Measurements from ENCODE around the gene WDR86. TPM values are rescaled to one million over a fixed set of nuclear protein-coding genes. Genes with fewer than 3 reads are reported as not detected.

The WDR86 gene
- total and polyA plus RNA-seq, 2 of the 8 experiments (the other 6 are each of a cell fraction or from before 2014, with no cell fraction given): 12.7 to 15.8 TPM

- TF ChIP-seq, protein P1, sequence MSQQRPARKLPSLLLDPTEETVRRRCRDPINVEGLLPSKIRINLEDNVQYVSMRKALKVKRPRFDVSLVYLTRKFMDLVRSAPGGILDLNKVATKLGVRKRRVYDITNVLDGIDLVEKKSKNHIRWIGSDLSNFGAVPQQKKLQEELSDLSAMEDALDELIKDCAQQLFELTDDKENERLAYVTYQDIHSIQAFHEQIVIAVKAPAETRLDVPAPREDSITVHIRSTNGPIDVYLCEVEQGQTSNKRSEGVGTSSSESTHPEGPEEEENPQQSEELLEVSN (IDR thresholded peaks at IDR 0.05): no peak
- TF ChIP-seq CTBP2 (IDR thresholded peaks at IDR 0.05; ENCODE audit: borderline replicate concordance, insufficient read depth, insufficient read length, low read length) (no peak), CHD2 (IDR thresholded peaks at IDR 0.05; ENCODE audit: low read length) (no peak), SUZ12 (IDR thresholded peaks at IDR 0.05; ENCODE audit: low read length) (no peak), RFX5 (IDR thresholded peaks at IDR 0.05; ENCODE audit: borderline replicate concordance, low read depth, low read length) (no peak), TCF12 (IDR thresholded peaks at IDR 0.05; ENCODE audit: low read depth, low read length) (no peak), CBX8 (IDR thresholded peaks at IDR 0.05; ENCODE audit: borderline replicate concordance, low read depth, low read length) (no peak), SP4 (IDR thresholded peaks at IDR 0.05; ENCODE audit: low read length) (no peak), ASH2L (IDR thresholded peaks at IDR 0.05; ENCODE audit: low read length) (no peak), CHD1 (IDR thresholded peaks at IDR 0.05; ENCODE audit: low read depth, low read length) (no peak)
- TF ChIP-seq, protein P2, sequence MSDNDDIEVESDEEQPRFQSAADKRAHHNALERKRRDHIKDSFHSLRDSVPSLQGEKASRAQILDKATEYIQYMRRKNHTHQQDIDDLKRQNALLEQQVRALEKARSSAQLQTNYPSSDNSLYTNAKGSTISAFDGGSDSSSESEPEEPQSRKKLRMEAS (IDR thresholded peaks at IDR 0.05): no peak
Observed at GRCh38 chr7:151396328-151396970, 13.4 kb downstream of the WDR86 start (continued).
